COLO668 (cell line): Measurements from ENCODE around the gene STX4.

ENCODE experiments used
- DNase-seq: peaks from one replicate; lab custom pipeline; 2025; ENCODE audit not compliant: unreplicated experiment; lab: John Stamatoyannopoulos, UW

STX4 gene

GRCh38 chr16:31032736-31033708, at the start of gene STX4:
TSS of gene STX4 (plus strand) at chr16:31033558. CDS start at chr16:31033806, 248 bp downstream.
- DNase-seq: peak; percentile 96

GRCh38 chr16:30983898-30984610, 49.3 kb upstream of the STX4 start:
- DNase-seq: no peak

GRCh38 chr16:30984669-30985400, 48.5 kb upstream of the STX4 start, which contains the start of gene HSD3B7:
TSS of gene HSD3B7 (plus strand) at chr16:30985207. CDS start at chr16:30985659, 452 bp downstream.
- DNase-seq: peak; percentile 83

- peak; percentile 88 for DNase-seq
Measured at GRCh38 chr16:30985401-30986128, 47.8 kb upstream of the STX4 start.

- DNase-seq: no peak
Measured at GRCh38 chr16:30986129-30986991, 47.0 kb upstream of the STX4 start.

GRCh38 chr16:30987581-30988190, 45.7 kb upstream of the STX4 start:
- DNase-seq: no peak

- no peak for DNase-seq
Measured at GRCh38 chr16:30989469-30990047, 43.8 kb upstream of the STX4 start.

GRCh38 chr16:30990105-30990504, 43.3 kb upstream of the STX4 start:
- DNase-seq: no peak

GRCh38 chr16:30991052-30991451, 42.3 kb upstream of the STX4 start:
- no peak for DNase-seq

- no peak for DNase-seq
Measured at GRCh38 chr16:30992276-30992780, 41.0 kb upstream of the STX4 start.

GRCh38 chr16:30992931-30993816, 40.2 kb upstream of the STX4 start:
- DNase-seq: no peak

- no peak for DNase-seq
Measured at GRCh38 chr16:30995927-30996323, 37.4 kb upstream of the STX4 start.

GRCh38 chr16:30996324-30996984, 36.9 kb upstream of the STX4 start:
- DNase-seq: no peak

GRCh38 chr16:30996985-30997724, 36.2 kb upstream of the STX4 start:
- DNase-seq: peak; percentile 48

GRCh38 chr16:30997725-30998711, 35.3 kb upstream of the STX4 start:
- no peak for DNase-seq
